ENCODE results near the gene PGPEP1. TPM values are rescaled to one million over a fixed set of nuclear protein-coding genes. Genes with fewer than 3 reads are reported as not detected.

The PGPEP1 gene
- total RNA-seq, 4 donors from 2014 or later, result 21.2 to 67.9 (median 38.1) TPM

GRCh38 chr19:18414504-18415177 lies 74.2 kb downstream of the PGPEP1 start:
- intact Hi-C loops (cut with DNase I; ENCODE audit: low total_unique reads), result loop anchor here (10.0 kb wide), 1 partner anchor 70 kb away; the partner anchor contains the start of gene PGPEP1
- H3K36me3 ChIP-seq, result no peaks in the 10 kb centered on the region
- peak overlapping the region; percentile 21 to 46 for H3K4me3 ChIP-seq
- TF ChIP-seq POLR2A (IDR thresholded peaks at IDR 0.05) (no peak), CTCF (IDR thresholded peaks at IDR 0.05) (no peak)
- no peaks in the 10 kb centered on the region for H3K9me3 ChIP-seq
- H3K4me1 ChIP-seq, result peaks cover 0 to 20% of the 10 kb centered on the region in 2 donors
- peak; percentile 55 to 60 for DNase-seq
- peak overlapping the region; percentile 90 to 93 for H3K27ac ChIP-seq
- H3K27me3 ChIP-seq, result no peaks in the 10 kb centered on the region

DNA sequence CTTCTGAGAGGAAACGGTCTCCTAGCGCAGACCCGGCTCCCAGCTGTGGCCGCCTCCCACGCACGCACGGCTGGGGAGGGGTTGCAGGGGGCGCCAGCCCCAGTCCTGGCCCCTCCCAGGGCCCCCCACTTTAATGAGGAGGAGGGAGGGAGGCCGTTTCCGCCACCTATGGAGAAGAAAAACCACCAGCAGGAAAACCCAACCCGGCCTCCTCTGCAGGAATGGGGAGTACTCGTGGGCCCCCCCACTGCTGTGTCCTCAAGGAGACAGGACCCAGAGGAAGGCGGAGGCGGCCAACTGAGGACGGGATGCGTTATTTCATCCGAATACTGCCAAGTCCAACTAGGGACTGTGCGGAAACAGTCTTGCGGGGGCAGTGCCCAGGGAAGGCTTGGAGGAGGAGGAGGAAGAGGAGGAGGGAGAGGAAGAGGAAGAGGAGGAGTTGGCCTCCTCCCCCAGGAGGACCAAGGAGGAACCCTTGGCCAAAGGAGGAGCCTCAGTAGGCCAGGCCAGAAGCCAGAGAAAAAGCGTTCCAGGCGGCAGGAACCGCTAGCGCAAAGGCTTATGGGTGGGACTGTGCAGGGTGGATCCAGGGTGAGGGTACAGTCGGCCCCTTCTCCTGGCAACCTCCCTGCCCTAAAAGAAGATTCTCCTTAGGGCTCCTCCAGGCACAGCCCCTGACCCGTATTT lies 74.9 kb downstream of the PGPEP1 start:
- H3K4me1 ChIP-seq, result peaks cover 0 to 21% of the 10 kb centered on the region in 2 donors
- peak overlapping the region; percentile 21 to 46 for H3K4me3 ChIP-seq
- peak; percentile 91 to 96 for DNase-seq

GRCh38 chr19:18416778-18417249 lies 76.4 kb downstream of the PGPEP1 start:
- H3K4me1 ChIP-seq, result peaks cover 0 to 34% of the 10 kb centered on the region in 2 donors
- H3K27me3 ChIP-seq, result no peaks in the 10 kb centered on the region
- intact Hi-C loops (cut with DNase I; ENCODE audit: low total_unique reads), result loop anchor here (10.0 kb wide), 1 partner anchor 72 kb away; the partner anchor contains the start of gene PGPEP1
- H3K4me3 ChIP-seq, result peak overlapping the region; percentile 36 to 46
- H3K27ac ChIP-seq, result peak overlapping the region; percentile 90 to 93
- peak; percentile 93 to 95 for DNase-seq
- H3K9me3 ChIP-seq, result no peaks in the 10 kb centered on the region
- TF ChIP-seq CTCF (IDR thresholded peaks at IDR 0.05), result no peak
- peak in 1 of 2 donors; percentile 71 for TF ChIP-seq POLR2A (IDR thresholded peaks at IDR 0.05)
- H3K36me3 ChIP-seq, result no peaks in the 10 kb centered on the region

More for the DNA sequence above, 74.9 kb downstream of the PGPEP1 start:
- no peaks in the 10 kb centered on the region for H3K9me3 ChIP-seq
- intact Hi-C loops (cut with DNase I; ENCODE audit: low total_unique reads), result loop anchor here (10.0 kb wide), 1 partner anchor 71 kb away; the partner anchor contains the start of gene PGPEP1
- H3K27me3 ChIP-seq, result no peaks in the 10 kb centered on the region
- H3K36me3 ChIP-seq, result no peaks in the 10 kb centered on the region
- TF ChIP-seq CTCF (IDR thresholded peaks at IDR 0.05) (peak in 1 of 4 experiments; percentile 7), POLR2A (IDR thresholded peaks at IDR 0.05) (peak; percentile 64 to 72)
- H3K27ac ChIP-seq, result peak overlapping the region; percentile 90 to 93

GRCh38 chr19:18417250-18418028 lies 77.0 kb downstream of the PGPEP1 start:
- intact Hi-C loops (cut with DNase I; ENCODE audit: low total_unique reads), result loop anchor here (10.0 kb wide), 1 partner anchor 73 kb away; the partner anchor contains the start of gene PGPEP1
- H3K4me1 ChIP-seq, result peaks cover 0 to 34% of the 10 kb centered on the region in 2 donors
- DNase-seq, result peak; percentile 81 to 86

More at GRCh38 chr19:18417250-18418028, 77.0 kb downstream of the PGPEP1 start:
- Histone ChIP-seq H3K4me3 (peak overlapping the region; percentile 36 to 46), H3K36me3 (no peaks in the 10 kb centered on the region), H3K27ac (peak overlapping the region; percentile 90 to 93), H3K27me3 (no peaks in the 10 kb centered on the region), H3K9me3 (no peaks in the 10 kb centered on the region)
- TF ChIP-seq CTCF (IDR thresholded peaks at IDR 0.05) (peak in 1 of 4 experiments; percentile 2), POLR2A (IDR thresholded peaks at IDR 0.05) (peak in 1 of 2 donors; percentile 66)
